ENCODE measurements around the gene NFKBIE. TPM values are rescaled to one million over a fixed set of nuclear protein-coding genes. Genes with fewer than 3 reads are reported as not detected.
A peak's percentile ranks its signal among the peaks of the same experiment; 100 is the strongest.

The NFKBIE gene
- total RNA-seq, 1 donor from 2014 or later = 5.3 TPM

DNA sequence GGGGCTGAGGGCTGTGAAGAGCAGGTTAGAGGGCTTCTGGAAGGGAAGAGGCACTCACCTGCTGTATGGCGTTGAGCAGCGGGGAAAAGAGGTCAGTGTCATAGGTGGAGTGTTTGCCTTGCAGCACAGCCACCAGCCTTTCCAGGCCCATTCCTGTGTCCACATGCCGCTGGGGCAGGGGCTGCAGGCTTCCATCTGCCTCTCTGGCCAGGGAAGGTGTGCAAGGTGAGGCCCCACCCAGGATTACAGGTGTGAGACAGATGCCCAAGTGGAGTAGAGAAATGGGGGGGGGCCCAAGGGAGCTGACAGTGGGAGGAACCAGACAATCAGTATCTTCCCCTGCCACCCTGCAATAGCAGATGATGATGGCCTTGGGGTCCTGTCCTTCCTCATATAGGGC lies 44.9 kb upstream of the NFKBIE start:
- no peak for TF ChIP-seq CTCF (IDR thresholded peaks at IDR 0.05; ENCODE audit: insufficient read depth, low read length, severe bottlenecking)
- H3K36me3 ChIP-seq (ENCODE audit: control insufficient read depth, insufficient read depth, low read length) = peaks cover 27% of the 10 kb centered on the region
- H3K4me3 ChIP-seq (ENCODE audit: low read depth, low read length) = no peak overlapping the region
- no peaks in the 10 kb centered on the region for H3K27me3 ChIP-seq (ENCODE audit: control insufficient read depth, insufficient read depth, low read length)
- DNase-seq (ENCODE audit: low read depth) = no peak
- peak; percentile 82 for FAIRE-seq

DNA sequence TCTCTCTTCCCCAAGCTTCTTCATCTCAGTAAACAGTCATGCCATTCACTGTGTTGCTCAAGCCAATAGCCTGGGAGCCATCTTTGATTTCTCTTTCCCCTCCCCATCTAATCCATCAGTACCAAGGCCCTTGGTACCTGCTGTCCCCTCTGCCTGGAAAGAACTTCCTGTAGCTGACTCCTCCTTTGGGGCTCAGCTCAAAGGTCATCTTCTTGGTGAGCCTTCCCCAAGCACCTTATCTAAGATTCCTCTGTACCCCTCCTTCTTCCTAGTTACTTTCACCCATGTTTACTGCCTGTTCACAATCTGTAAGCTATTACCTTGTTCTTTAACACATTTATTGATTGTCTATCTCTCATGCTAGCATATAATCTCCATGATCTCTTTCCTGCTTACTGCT lies 44.3 kb upstream of the NFKBIE start:
- H3K36me3 ChIP-seq (ENCODE audit: control insufficient read depth, insufficient read depth, low read length) = peaks cover 32% of the 10 kb centered on the region
- FAIRE-seq (no peak), DNase-seq (ENCODE audit: low read depth) (no peak)
- H3K4me3 ChIP-seq (ENCODE audit: low read depth, low read length) = no peak overlapping the region
- no peaks in the 10 kb centered on the region for H3K27me3 ChIP-seq (ENCODE audit: control insufficient read depth, insufficient read depth, low read length)
- no peak for TF ChIP-seq CTCF (IDR thresholded peaks at IDR 0.05; ENCODE audit: insufficient read depth, low read length, severe bottlenecking)

DNA sequence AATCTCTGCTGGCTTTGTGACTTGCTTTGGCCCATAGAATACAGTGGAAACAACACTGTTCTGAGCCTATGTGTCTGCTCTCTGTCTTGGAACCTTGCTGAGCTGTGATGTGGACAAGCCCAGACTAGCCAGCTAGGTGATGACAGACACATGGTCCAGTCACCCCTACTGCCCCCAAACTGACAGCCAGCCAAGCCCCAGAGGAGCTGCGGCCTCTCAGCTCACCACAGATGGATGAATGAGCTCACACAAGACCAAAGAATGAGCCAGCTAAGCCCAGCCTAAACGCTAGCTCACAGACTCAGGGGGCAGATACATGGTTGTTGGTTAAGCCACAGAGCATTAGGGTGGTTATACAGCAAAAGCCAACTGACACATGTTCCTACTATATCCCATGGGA lies 43.7 kb upstream of the NFKBIE start:
- no peak for TF ChIP-seq CTCF (IDR thresholded peaks at IDR 0.05; ENCODE audit: insufficient read depth, low read length, severe bottlenecking)
- no peaks in the 10 kb centered on the region for H3K27me3 ChIP-seq (ENCODE audit: control insufficient read depth, insufficient read depth, low read length)
- FAIRE-seq = peak; percentile 77
- no peak overlapping the region for H3K4me3 ChIP-seq (ENCODE audit: low read depth, low read length)
- peaks cover 37% of the 10 kb centered on the region for H3K36me3 ChIP-seq (ENCODE audit: control insufficient read depth, insufficient read depth, low read length)
- peak; percentile 98 for DNase-seq (ENCODE audit: low read depth)

GRCh38 chr6:44307217-44307616 lies 41.9 kb upstream of the NFKBIE start:
- Histone ChIP-seq H3K4me3 (ENCODE audit: low read depth, low read length) (no peak overlapping the region), H3K36me3 (ENCODE audit: control insufficient read depth, insufficient read depth, low read length) (peaks cover 53% of the 10 kb centered on the region), H3K27me3 (ENCODE audit: control insufficient read depth, insufficient read depth, low read length) (no peaks in the 10 kb centered on the region)
- no peak for TF ChIP-seq CTCF (IDR thresholded peaks at IDR 0.05; ENCODE audit: insufficient read depth, low read length, severe bottlenecking)
- FAIRE-seq (no peak), DNase-seq (ENCODE audit: low read depth) (no peak)

GRCh38 chr6:44306710-44307109 lies 41.4 kb upstream of the NFKBIE start:
- Histone ChIP-seq H3K4me3 (ENCODE audit: low read depth, low read length) (no peak overlapping the region), H3K36me3 (ENCODE audit: control insufficient read depth, insufficient read depth, low read length) (peaks cover 57% of the 10 kb centered on the region), H3K27me3 (ENCODE audit: control insufficient read depth, insufficient read depth, low read length) (no peaks in the 10 kb centered on the region)
- FAIRE-seq = no peak
- DNase-seq (ENCODE audit: low read depth) = no peak
- no peak for TF ChIP-seq CTCF (IDR thresholded peaks at IDR 0.05; ENCODE audit: insufficient read depth, low read length, severe bottlenecking)

DNA sequence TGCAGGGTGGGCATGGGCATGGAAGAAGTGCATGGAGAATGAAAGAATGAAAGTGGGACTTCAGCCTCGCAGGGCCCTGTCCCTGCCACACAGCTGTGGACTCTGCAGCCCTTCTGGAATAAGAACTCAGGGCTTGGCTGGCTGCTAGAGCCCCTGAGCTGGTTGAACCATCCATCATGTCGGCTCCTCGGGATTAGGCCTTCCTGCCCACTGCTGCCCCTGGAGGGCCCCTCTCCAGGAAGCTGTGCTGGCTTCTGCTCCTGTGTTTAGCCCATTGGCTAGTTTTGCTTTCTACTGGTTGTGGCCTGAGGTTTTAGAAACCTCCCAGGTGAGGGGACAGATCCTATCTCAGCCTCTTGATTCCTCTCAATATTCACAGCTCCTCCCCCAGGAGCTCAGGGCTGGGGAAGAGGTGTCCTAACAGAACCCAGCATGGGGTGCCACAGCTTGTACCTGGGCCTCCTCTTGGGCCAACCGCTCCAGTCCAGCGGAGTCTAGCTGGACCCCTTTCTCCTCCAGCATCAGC lies 39.9 kb upstream of the NFKBIE start:
- Histone ChIP-seq H3K36me3 (ENCODE audit: control insufficient read depth, insufficient read depth, low read length) (peaks cover 54% of the 10 kb centered on the region), H3K27me3 (ENCODE audit: control insufficient read depth, insufficient read depth, low read length) (no peaks in the 10 kb centered on the region), H3K4me3 (ENCODE audit: low read depth, low read length) (no peak overlapping the region)
- FAIRE-seq = no peak
- DNase-seq (ENCODE audit: low read depth) = no peak
- TF ChIP-seq CTCF (IDR thresholded peaks at IDR 0.05; ENCODE audit: insufficient read depth, low read length, severe bottlenecking) = no peak
